GM12878 (cell line): ENCODE results near the gene TIPARP. TPM values are rescaled to one million over a fixed set of nuclear protein-coding genes. Genes with fewer than 3 reads are reported as not detected.

Experiments
- ATAC-seq: fragments of 200-7000 bp; cut with Tn5 transposase; 3 replicates; pipeline ENCODE4 v1.9.1; 2020; ENCODE audit warnings: mild to moderate bottlenecking, moderate library complexity
- BruUV-seq: library from RNA; stranded (reverse); fragments of 400-500 nt; replicated peaks from 2 replicates; lab custom pipeline; 2021; lab: Mats Ljungman, UMichigan
- CTCF ChIA-PET: fragments of 300-600 bp; sonication (Branson Sonifier 250); formaldehyde crosslinking; extraction: SDS; loops from one replicate; lab custom pipeline; 2021; ENCODE audit warnings: inconsistent platforms; lab: Yijun Ruan, JAX
- POLR2A ChIA-PET: fragments of 350-600 bp; formaldehyde crosslinking; extraction: SDS; loops from one replicate; lab custom pipeline; 2021; ENCODE audit warnings: inconsistent platforms; lab: Charles Lee
- RAD21 ChIA-PET: fragments of 300-600 bp; sonication (Branson Sonifier 250); formaldehyde crosslinking; loops from one replicate; lab custom pipeline; 2023; ENCODE audit warnings: antibody characterized with exemption; ENCODE audit not compliant: unreplicated experiment; lab: Charles Lee
- SMC1A ChIA-PET: fragments of 300-600 bp; sonication (Branson Sonifier 250); formaldehyde crosslinking; loops from one replicate; lab custom pipeline; 2023; ENCODE audit not compliant: unreplicated experiment, uncharacterized antibody; lab: Charles Lee
- DNase-seq: peaks from one replicate; pipeline ENCODE4 v3.0.0-alpha.2; 2011; ENCODE audit warnings: low read depth, low spot score
- FAIRE-seq: peaks from 3 replicates; lab custom pipeline; 2011; peaks lifted over from hg19 to GRCh38; lab: Jason Lieb, UNC
- H2AFZ ChIP-seq: 2 replicates; pipeline ENCODE4 v1.6.0; 2011; ENCODE audit warnings: low read depth, low read length, control low read depth; ENCODE audit not compliant: control insufficient read depth
- H3K27ac ChIP-seq: 2 replicates; pipeline ENCODE4 v1.5.1; 2011; ENCODE audit warnings: control low read depth; ENCODE audit not compliant: control insufficient read depth, insufficient read depth
- H3K27me3 ChIP-seq, 2 experiments: replicated peaks in 1 of 2; 2 replicates each; pipeline versions ENCODE4 v1.6.0 to v1.6.1; 2011; ENCODE audit warnings: low read length in 1 of 2; ENCODE audit not compliant: control insufficient read depth in 2 of 2, insufficient read depth in 2 of 2
- H3K36me3 ChIP-seq, 2 experiments: 2 replicates each; pipeline ENCODE4 v1.5.1; 2011; ENCODE audit warnings: low read length in 1 of 2; ENCODE audit not compliant: control insufficient read depth in 2 of 2, insufficient read depth in 2 of 2
- H3K4me1 ChIP-seq: 2 replicates; pipeline ENCODE4 v1.6.1; 2011; ENCODE audit warnings: mild to moderate bottlenecking, low read length, moderate library complexity, mixed read lengths; ENCODE audit not compliant: control insufficient read depth, insufficient read depth
- H3K4me2 ChIP-seq: 2 replicates; pipeline ENCODE4 v1.6.0; 2011; ENCODE audit warnings: control low read depth; ENCODE audit not compliant: control insufficient read depth, insufficient read depth
- H3K4me3 ChIP-seq: fragments of 200-600 bp; sonication (generic); 2 replicates; pipeline ENCODE4 v1.5.1; 2016
- H3K79me2 ChIP-seq: 2 replicates; pipeline ENCODE4 v1.6.0; 2011; ENCODE audit warnings: low read length; ENCODE audit not compliant: control insufficient read depth, insufficient read depth
- H3K9ac ChIP-seq: 2 replicates; pipeline ENCODE4 v1.8.0; 2011; ENCODE audit warnings: low read length, control low read depth, mixed read lengths; ENCODE audit not compliant: control insufficient read depth, insufficient read depth
- H3K9me3 ChIP-seq: replicated peaks from 3 replicates; pipeline ENCODE4 v1.5.1; 2011; ENCODE audit warnings: mild to moderate bottlenecking, low read length; ENCODE audit not compliant: control insufficient read depth, insufficient read depth
- H4K20me1 ChIP-seq: 2 replicates; pipeline ENCODE4 v1.6.0; 2011; ENCODE audit not compliant: control insufficient read depth, insufficient read depth
- ETV6 ChIP-seq, 2 experiments: fragments of 450-650 bp in 1 of 2; IDR thresholded peaks in 1 of 2; conservative IDR thresholded peaks in 1 of 2; 2 replicates each; pipeline ENCODE4 v1.6.1; 2014; ENCODE audit warnings: antibody characterized with exemption in 1 of 2, borderline replicate concordance in 1 of 2, low read depth in 1 of 2, mild to moderate bottlenecking in 1 of 2, moderate library complexity in 1 of 2
- GATAD2B ChIP-seq: fragments of 450-650 bp; conservative IDR thresholded peaks from 2 replicates; pipeline ENCODE4 v1.6.1; 2017; ENCODE audit warnings: low read depth, mild to moderate bottlenecking, moderate library complexity
- MTA2 ChIP-seq: fragments of 450-650 bp; IDR thresholded peaks from 2 replicates; pipeline ENCODE4 v1.6.1; 2016; ENCODE audit warnings: low read depth, mild to moderate bottlenecking, moderate library complexity
- NR2F1 ChIP-seq: fragments of 450-650 bp; conservative IDR thresholded peaks from 2 replicates; pipeline ENCODE4 v1.6.1; 2017; ENCODE audit warnings: mild to moderate bottlenecking
- RFX5 ChIP-seq: IDR thresholded peaks from 2 replicates; pipeline ENCODE4 v1.6.1; 2011; ENCODE audit warnings: low read depth, low read length, improper control_type of control experiment
- SMAD1 ChIP-seq: fragments of 450-650 bp; IDR thresholded peaks from 2 replicates; pipeline ENCODE4 v1.6.1; 2018; ENCODE audit warnings: mild to moderate bottlenecking, low read depth; ENCODE audit not compliant: partially characterized antibody
- STAT1 ChIP-seq: fragments of 450-650 bp; conservative IDR thresholded peaks from 2 replicates; pipeline ENCODE4 v1.6.1; 2014; ENCODE audit warnings: antibody characterized with exemption, mild to moderate bottlenecking
- YY1 ChIP-seq: IDR thresholded peaks from 2 replicates; pipeline ENCODE4 v1.6.1; 2011; ENCODE audit warnings: low read depth, mild to moderate bottlenecking, low read length
- WGBS: methylation state at CpG from one replicate; pipeline ENCODE4 v1.1.6; 2016; ENCODE audit warnings: low lambda C conversion rate; ENCODE audit not compliant: insufficient replicate concordance, insufficient coverage; ENCODE audit errors: missing lambda C conversion rate; 5-methylcytosine and 5-hydroxymethylcytosine counted together
- in situ Hi-C: fragments of 300-500 bp; cut with MboI; formaldehyde crosslinking; loops from 9 replicates; pipeline ENCODE4 v1.14.3; 2018; ENCODE audit warnings: mixed read lengths
- intact Hi-C: fragments of 100-400 bp; cut with micrococcal nuclease; formaldehyde crosslinking; loops from one replicate; pipeline ENCODE4 v1.14.2; 2022; ENCODE audit not compliant: unreplicated experiment
- polyA plus RNA-seq, 11 experiments: library from polyadenylated mRNA; depleted of rRNA in 4 of 11; unstranded in 6 of 11; stranded (reverse) in 5 of 11; fragments of >200 nt; fragmentation: Nextera tagmentation in 4 of 11; fragmentation: Illumina TruSeq in 1 of 11; extraction: Ambion mirVana in 4 of 11; extraction: Trizol in 1 of 11; gene quantifications; 1 replicate in 1 of 11; 2 replicates in 10 of 11; pipeline versions ENCODE4 v1.2.1 to v1.2.3, GENCODE V29; 2011 to 2016; ENCODE audit warnings: inconsistent platforms in 2 of 11, missing spikeins in 2 of 11, low read depth in 1 of 11
- total RNA-seq, 4 experiments: library from RNA; depleted of rRNA in 3 of 4; stranded (reverse); fragments of >200 nt in 3 of 4; fragmentation: Illumina TruSeq in 1 of 4; extraction: Trizol in 1 of 4; gene quantifications; 2 replicates each; pipeline versions ENCODE4 v1.2.1 to v1.2.3, GENCODE V29; 2013 to 2021
- TF ChIP-seq, protein P1 (sequence below): fragments of 450-650 bp; IDR thresholded peaks from 2 replicates; pipeline ENCODE4 v1.6.1; 2017; ENCODE audit warnings: mild to moderate bottlenecking, moderate library complexity
- TF ChIP-seq, protein P2 (sequence below): fragments of 450-650 bp; formaldehyde crosslinking; IDR thresholded peaks from 2 replicates; pipeline ENCODE4 v1.4.0; 2020; ENCODE audit warnings: mild to moderate bottlenecking, moderate library complexity
- TF ChIP-seq, protein P3 (sequence below): fragments of 450-650 bp; IDR thresholded peaks from 2 replicates; pipeline ENCODE4 v1.6.1; 2016; ENCODE audit warnings: mild to moderate bottlenecking
- TF ChIP-seq, protein P4 (sequence below): fragments of 450-650 bp; IDR thresholded peaks from 2 replicates; pipeline ENCODE4 v1.6.1; 2018; ENCODE audit warnings: borderline replicate concordance, mild to moderate bottlenecking; ENCODE audit not compliant: partially characterized antibody

TIPARP gene
- total and polyA plus RNA-seq, 10 of the 15 experiments (the other 5 are each of a cell fraction or from before 2014, with no cell fraction given) = 3.2 to 21.5 (median 12.0) TPM

DNA sequence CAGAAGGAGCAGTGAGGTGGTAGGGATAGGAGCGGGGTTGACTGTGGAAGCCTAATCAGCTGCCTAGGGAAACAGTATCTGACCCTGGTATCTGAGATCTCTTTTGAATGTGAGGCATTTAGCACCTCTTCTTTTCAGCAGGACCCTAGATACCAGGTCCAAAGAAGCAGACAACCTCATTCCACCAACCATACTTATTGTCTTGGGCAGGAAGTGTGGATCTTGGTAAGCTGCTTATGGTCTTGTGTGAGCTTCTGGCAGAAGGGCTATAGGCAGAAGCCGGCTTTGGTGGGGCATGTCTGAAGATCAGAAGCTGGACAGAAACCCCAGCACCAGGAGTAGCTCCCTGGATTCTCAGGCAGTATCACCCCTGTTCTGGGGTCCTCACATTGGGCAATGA is 65.6 kb downstream of the TIPARP start:
- 96% methylated on average over 2 of the region's 2 CpGs for WGBS
- Histone ChIP-seq H3K27ac (no peak overlapping the region), H3K79me2 (no peaks in the 10 kb centered on the region), H2AFZ (no peak overlapping the region), H3K36me3 (no peaks in the 10 kb centered on the region), H3K27me3 (no peaks in the 10 kb centered on the region), H3K4me1 (no peaks in the 10 kb centered on the region), H3K4me2 (no peak overlapping the region), H4K20me1 (no peaks in the 10 kb centered on the region), H3K4me3 (no peak overlapping the region), H3K9me3 (no peaks in the 10 kb centered on the region), H3K9ac (no peak overlapping the region)
- BruUV-seq = no TSS peak
- ChIA-PET POLR2A (no interaction called here), SMC1A (no interaction called here), CTCF (interaction anchor here (1.0 kb wide), 1 partner anchor 65 kb away, joined by 3 read pairs; no protein-coding TSS in a partner anchor), RAD21 (no interaction called here)
- no peak for FAIRE-seq
- no peak for DNase-seq
- intact Hi-C loops (no loop called here), in situ Hi-C loops (no loop called here)
- no peak for ATAC-seq
- TF ChIP-seq NR2F1 (no peak), ETV6 (conservative IDR thresholded peaks at IDR 0.05 in 1 of 2, IDR thresholded peaks at IDR 0.05 in 1 of 2; ENCODE audit: borderline replicate concordance in 1 of 2, low read depth in 1 of 2) (no peak), MTA2 (no peak), RFX5 (no peak), YY1 (no peak), STAT1 (no peak), SMAD1 (no peak), GATAD2B (no peak)
- TF ChIP-seq, protein P1, sequence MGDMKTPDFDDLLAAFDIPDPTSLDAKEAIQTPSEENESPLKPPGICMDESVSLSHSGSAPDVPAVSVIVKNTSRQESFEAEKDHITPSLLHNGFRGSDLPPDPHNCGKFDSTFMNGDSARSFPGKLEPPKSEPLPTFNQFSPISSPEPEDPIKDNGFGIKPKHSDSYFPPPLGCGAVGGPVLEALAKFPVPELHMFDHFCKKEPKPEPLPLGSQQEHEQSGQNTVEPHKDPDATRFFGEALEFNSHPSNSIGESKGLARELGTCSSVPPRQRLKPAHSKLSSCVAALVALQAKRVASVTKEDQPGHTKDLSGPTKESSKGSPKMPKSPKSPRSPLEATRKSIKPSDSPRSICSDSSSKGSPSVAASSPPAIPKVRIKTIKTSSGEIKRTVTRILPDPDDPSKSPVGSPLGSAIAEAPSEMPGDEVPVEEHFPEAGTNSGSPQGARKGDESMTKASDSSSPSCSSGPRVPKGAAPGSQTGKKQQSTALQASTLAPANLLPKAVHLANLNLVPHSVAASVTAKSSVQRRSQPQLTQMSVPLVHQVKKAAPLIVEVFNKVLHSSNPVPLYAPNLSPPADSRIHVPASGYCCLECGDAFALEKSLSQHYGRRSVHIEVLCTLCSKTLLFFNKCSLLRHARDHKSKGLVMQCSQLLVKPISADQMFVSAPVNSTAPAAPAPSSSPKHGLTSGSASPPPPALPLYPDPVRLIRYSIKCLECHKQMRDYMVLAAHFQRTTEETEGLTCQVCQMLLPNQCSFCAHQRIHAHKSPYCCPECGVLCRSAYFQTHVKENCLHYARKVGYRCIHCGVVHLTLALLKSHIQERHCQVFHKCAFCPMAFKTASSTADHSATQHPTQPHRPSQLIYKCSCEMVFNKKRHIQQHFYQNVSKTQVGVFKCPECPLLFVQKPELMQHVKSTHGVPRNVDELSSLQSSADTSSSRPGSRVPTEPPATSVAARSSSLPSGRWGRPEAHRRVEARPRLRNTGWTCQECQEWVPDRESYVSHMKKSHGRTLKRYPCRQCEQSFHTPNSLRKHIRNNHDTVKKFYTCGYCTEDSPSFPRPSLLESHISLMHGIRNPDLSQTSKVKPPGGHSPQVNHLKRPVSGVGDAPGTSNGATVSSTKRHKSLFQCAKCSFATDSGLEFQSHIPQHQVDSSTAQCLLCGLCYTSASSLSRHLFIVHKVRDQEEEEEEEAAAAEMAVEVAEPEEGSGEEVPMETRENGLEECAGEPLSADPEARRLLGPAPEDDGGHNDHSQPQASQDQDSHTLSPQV = no peak
- TF ChIP-seq, protein P2, sequence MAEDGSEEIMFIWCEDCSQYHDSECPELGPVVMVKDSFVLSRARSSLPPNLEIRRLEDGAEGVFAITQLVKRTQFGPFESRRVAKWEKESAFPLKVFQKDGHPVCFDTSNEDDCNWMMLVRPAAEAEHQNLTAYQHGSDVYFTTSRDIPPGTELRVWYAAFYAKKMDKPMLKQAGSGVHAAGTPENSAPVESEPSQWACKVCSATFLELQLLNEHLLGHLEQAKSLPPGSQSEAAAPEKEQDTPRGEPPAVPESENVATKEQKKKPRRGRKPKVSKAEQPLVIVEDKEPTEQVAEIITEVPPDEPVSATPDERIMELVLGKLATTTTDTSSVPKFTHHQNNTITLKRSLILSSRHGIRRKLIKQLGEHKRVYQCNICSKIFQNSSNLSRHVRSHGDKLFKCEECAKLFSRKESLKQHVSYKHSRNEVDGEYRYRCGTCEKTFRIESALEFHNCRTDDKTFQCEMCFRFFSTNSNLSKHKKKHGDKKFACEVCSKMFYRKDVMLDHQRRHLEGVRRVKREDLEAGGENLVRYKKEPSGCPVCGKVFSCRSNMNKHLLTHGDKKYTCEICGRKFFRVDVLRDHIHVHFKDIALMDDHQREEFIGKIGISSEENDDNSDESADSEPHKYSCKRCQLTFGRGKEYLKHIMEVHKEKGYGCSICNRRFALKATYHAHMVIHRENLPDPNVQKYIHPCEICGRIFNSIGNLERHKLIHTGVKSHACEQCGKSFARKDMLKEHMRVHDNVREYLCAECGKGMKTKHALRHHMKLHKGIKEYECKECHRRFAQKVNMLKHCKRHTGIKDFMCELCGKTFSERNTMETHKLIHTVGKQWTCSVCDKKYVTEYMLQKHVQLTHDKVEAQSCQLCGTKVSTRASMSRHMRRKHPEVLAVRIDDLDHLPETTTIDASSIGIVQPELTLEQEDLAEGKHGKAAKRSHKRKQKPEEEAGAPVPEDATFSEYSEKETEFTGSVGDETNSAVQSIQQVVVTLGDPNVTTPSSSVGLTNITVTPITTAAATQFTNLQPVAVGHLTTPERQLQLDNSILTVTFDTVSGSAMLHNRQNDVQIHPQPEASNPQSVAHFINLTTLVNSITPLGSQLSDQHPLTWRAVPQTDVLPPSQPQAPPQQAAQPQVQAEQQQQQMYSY (CRISPR knock-in tag) = no peak
- TF ChIP-seq, protein P3, sequence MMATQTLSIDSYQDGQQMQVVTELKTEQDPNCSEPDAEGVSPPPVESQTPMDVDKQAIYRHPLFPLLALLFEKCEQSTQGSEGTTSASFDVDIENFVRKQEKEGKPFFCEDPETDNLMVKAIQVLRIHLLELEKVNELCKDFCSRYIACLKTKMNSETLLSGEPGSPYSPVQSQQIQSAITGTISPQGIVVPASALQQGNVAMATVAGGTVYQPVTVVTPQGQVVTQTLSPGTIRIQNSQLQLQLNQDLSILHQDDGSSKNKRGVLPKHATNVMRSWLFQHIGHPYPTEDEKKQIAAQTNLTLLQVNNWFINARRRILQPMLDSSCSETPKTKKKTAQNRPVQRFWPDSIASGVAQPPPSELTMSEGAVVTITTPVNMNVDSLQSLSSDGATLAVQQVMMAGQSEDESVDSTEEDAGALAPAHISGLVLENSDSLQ = no peak
- TF ChIP-seq, protein P4, sequence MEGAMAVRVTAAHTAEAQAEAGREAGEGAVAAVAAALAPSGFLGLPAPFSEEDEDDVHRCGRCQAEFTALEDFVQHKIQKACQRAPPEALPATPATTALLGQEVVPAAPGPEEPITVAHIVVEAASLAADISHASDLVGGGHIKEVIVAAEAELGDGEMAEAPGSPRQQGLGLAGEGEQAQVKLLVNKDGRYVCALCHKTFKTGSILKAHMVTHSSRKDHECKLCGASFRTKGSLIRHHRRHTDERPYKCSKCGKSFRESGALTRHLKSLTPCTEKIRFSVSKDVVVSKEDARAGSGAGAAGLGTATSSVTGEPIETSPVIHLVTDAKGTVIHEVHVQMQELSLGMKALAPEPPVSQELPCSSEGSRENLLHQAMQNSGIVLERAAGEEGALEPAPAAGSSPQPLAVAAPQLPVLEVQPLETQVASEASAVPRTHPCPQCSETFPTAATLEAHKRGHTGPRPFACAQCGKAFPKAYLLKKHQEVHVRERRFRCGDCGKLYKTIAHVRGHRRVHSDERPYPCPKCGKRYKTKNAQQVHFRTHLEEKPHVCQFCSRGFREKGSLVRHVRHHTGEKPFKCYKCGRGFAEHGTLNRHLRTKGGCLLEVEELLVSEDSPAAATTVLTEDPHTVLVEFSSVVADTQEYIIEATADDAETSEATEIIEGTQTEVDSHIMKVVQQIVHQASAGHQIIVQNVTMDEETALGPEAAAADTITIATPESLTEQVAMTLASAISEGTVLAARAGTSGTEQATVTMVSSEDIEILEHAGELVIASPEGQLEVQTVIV = no peak
